Right lobe of liver (tissue), 6 donors: ENCODE data around the gene SLC35A1. TPM values are rescaled to one million over a fixed set of nuclear protein-coding genes. Genes with fewer than 3 reads are reported as not detected.

Experiments used
- ATAC-seq, 4 donors: fragments of 200-7000 bp; cut with Tn5 transposase; one replicate each; pipeline ENCODE4 v1.9.1; 2020; ENCODE audit warnings: mild to moderate bottlenecking in 4 of 4, moderate library complexity in 4 of 4
- DNase-seq, 3 donors: peaks; one replicate each; pipeline ENCODE4 v3.0.0-alpha.2; 2020
- H3K27ac ChIP-seq, 3 donors: fragments of 200-600 bp; one replicate each; pipeline ENCODE4 v1.8.0; 2022
- H3K27me3 ChIP-seq, 2 donors: fragments of 200-600 bp; one replicate each; pipeline ENCODE4 v1.8.0; 2022
- H3K36me3 ChIP-seq, 4 donors: fragments of 200-600 bp; sonication (generic) in 1 of 4; one replicate each; pipeline versions ENCODE4 v1.5.1 to v1.8.0; 2017 to 2022; ENCODE audit warnings: control low read depth in 1 of 4
- H3K4me1 ChIP-seq, 4 donors: fragments of 200-600 bp; sonication (generic) in 1 of 4; one replicate each; pipeline versions ENCODE4 v1.5.1 to v1.8.0; 2017 to 2022; ENCODE audit warnings: control low read depth in 1 of 4
- H3K4me3 ChIP-seq, 3 donors: fragments of 200-600 bp; one replicate each; pipeline ENCODE4 v1.8.0; 2022
- H3K9me3 ChIP-seq, 4 donors: fragments of 200-600 bp; sonication (generic) in 1 of 4; one replicate each; pipeline versions ENCODE4 v1.5.1 to v1.8.0; 2017 to 2022; ENCODE audit warnings: control low read depth in 1 of 4
- CTCF ChIP-seq, 4 donors: fragments of 200-600 bp in 3 of 4; fragments of 450-650 bp in 1 of 4; IDR thresholded peaks; one replicate each; pipeline versions ENCODE4 v1.5.1 to v1.8.0; 2016 to 2022; ENCODE audit warnings: antibody characterized with exemption in 4 of 4, mild to moderate bottlenecking in 2 of 4
- POLR2A ChIP-seq: fragments of 450-650 bp; IDR thresholded peaks from one replicate; pipeline ENCODE4 v1.6.1; 2017; ENCODE audit warnings: antibody characterized with exemption, mild to moderate bottlenecking
- WGBS: methylation state at CpG from one replicate; pipeline ENCODE4 v1.1.6; 2018; ENCODE audit warnings: low coverage, low lambda C conversion rate; ENCODE audit not compliant: insufficient coverage; ENCODE audit errors: missing lambda C conversion rate; 5-methylcytosine and 5-hydroxymethylcytosine counted together
- intact Hi-C, 2 donors: fragments of 100-400 bp; cut with DNase I; formaldehyde crosslinking; loops; one replicate each; pipeline versions ENCODE4 v1.11.2 to v1.14.1; 2022
- long read RNA-seq: library from polyadenylated mRNA; unstranded; transcript quantifications from one replicate; pipeline ENCODE4 v2.0.0, GENCODE V29; 2019
- total RNA-seq, 6 experiments: library from RNA; depleted of rRNA in 2 of 6; stranded (reverse); fragments of >200 nt in 2 of 6; fragmentation: NEBNext Ultra II Directional in 3 of 6; extraction: Animal tissue kit (Norgen Biotek cat#: 25700) in 3 of 6; gene quantifications; one replicate each; pipeline versions ENCODE4 v1.1.0 to v1.2.4, GENCODE V29; 2016 to 2023
- donor health status: DM: no; HTN: yes; CAD: no.
- donor health status: DM: no; HTN: no; CAD: no.
- donor health status: DM: no; HTN: no; CAD: no.
- donor health status: DM: no; HTN: yes; CAD: no.
- donor health status: DM: no; HTN: yes; CAD: no.

SLC35A1 gene
- 10 to 100 TPM in 4 of 6 experiments, 1 to 10 TPM in 2; 9.3 to 14.1 (median 11.2) TPM for total RNA-seq
- long read RNA-seq, transcript SLC35A1-201 (8 exons, 1,851 nt), result major isoform, 5 of 7 reads
- long read RNA-seq, partial matches to known transcripts, result 1 of 7 reads
- long read RNA-seq, other reads (novel, unspliced or antisense), result 1 of 7 reads

DNA sequence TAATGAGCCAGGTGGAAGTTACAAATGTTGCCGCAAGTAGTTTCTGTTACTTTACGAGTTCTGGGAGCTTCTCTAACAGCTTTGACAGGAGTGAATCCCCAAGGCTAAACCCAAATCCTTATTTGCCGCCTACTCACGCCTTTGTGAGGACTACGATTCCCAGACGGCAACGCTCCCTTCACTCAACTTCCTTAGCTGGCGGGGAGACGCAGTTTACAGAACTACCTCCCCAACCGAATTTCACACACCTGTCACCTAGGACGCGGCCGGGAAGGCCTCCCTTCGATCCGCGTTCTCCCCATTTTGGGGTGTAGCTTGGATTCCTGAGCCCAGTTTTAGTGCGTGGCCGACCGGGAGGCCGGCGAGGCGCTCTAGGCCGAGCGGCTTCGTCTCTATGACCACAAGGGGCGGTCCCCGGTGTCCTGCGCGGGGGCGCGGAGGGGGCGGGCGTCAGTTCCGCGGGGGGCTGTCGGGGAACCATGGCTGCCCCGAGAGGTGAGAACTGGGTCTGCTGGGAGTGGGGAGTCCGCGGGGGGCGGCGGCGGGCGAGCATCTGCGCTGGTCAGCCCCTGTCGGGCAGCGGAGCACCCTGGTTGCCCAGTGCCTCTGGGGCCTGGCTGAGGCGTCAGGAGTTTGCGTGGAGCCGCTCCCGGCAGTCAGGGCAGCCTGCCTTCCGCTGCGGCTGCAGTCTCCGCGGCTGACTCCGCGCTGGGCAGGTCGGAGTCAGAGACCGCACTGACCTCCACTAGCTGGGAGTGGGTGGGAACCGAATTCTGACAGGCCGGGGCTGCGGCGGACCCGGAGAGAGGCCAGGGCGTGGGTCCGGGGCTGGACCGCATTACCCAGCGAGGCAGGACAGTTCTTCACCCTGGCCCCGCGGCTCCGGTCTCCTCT is at the start of gene SLC35A1:
TSS of gene SLC35A1 (plus strand) at position 450 of the 894 bp plus-strand sequence. CDS start at position 480, 30 bp downstream.
- H3K36me3 ChIP-seq, result no peaks in the 10 kb centered on the region
- H3K9me3 ChIP-seq, result no peaks in the 10 kb centered on the region
- 1% methylated on average over 15 of the region's 70 CpGs for WGBS
- no peaks in the 10 kb centered on the region for H3K27me3 ChIP-seq
- peak within 1 kb of the TSS; percentile 91 to 95 (median 92) for H3K27ac ChIP-seq
- DNase-seq, result peak; percentile 89 to 92 (median 91)
- TF ChIP-seq POLR2A, result peak; percentile 84
- peak in 3 of 4 donors; percentile 22 to 46 (median 23) for TF ChIP-seq CTCF (IDR thresholded peaks at IDR 0.05)
- peak; percentile 95 to 97 (median 96) for ATAC-seq
- H3K4me1 ChIP-seq, result peaks cover 0 to 5% (median 0%) of the 10 kb centered on the region in 4 donors
- intact Hi-C loops, result no loop called here
- peak within 1 kb of the TSS; percentile 80 to 94 (median 93) for H3K4me3 ChIP-seq

DNA sequence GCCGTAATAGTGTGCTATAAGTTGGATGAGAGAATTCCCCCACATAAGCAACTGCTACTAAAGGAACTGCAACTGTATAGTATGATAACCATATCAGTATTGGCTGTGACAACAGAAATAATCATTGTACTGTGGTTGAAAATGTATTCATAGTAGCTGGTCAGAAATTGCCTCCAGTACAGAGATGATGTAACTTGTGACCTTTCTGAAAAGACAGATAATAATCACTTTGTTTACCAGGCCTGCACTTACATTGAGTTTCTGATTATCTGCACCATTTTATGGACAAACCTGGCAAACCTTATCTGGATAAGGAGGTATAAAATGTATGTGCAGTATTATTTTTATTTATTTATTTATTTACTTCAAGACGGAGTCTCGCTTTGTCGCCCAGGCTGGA is 46.0 kb upstream of the SLC35A1 start:
- Histone ChIP-seq H3K9me3 (no peaks in the 10 kb centered on the region), H3K4me3 (no peak overlapping the region), H3K36me3 (no peaks in the 10 kb centered on the region), H3K4me1 (no peaks in the 10 kb centered on the region), H3K27me3 (no peaks in the 10 kb centered on the region), H3K27ac (no peak overlapping the region)
- TF ChIP-seq CTCF (IDR thresholded peaks at IDR 0.05) (no peak), POLR2A (no peak)
- intact Hi-C loops, result no loop called here
- no peak for ATAC-seq
- WGBS, result 98% methylated on average over 4 of the region's 4 CpGs
- no peak for DNase-seq

DNA sequence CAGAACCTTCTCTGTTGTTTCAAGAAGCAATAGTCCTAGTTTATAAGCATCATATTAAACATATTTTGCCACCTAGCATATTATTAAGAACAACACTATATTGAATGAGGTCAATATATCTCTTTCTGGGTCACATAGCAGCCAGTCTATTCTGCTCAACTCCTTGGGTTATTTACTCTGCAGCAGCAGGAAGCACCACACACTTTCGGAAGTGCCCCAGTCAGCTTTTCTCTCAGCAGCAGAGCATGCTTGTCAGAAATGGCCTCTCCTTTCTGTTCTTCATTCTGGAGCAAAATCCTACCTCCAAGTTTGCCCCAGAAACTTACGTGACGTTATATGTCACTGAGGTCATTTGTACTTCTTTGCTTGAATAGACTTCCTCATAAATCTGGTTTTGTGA is 42.3 kb upstream of the SLC35A1 start:
- TF ChIP-seq CTCF (IDR thresholded peaks at IDR 0.05), result no peak
- Histone ChIP-seq H3K9me3 (no peaks in the 10 kb centered on the region), H3K27me3 (no peaks in the 10 kb centered on the region), H3K27ac (no peak overlapping the region), H3K4me3 (no peak overlapping the region), H3K4me1 (no peaks in the 10 kb centered on the region), H3K36me3 (no peaks in the 10 kb centered on the region)
- WGBS, result 58% methylated on average over 3 of the region's 3 CpGs
- intact Hi-C loops, result no loop called here
- no peak for ATAC-seq
- DNase-seq, result no peak

DNA sequence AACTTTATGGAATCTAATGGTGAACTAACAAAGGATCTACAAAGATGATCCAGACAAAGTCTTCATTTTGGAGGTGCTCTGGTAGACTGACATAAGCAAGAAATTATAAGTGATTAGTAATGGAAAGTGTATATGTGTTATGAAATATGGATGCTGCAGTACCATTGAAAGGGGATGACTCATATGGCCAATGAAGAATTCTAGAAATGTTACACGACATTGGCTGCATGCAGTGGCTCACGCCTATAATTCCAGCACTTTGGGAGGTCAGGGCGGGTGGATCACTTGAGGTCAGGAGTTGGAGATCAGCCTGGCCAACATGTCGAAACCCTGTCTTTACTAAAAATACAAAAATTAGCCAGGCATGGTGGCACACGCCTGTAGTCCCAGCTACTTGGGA is 41.5 kb upstream of the SLC35A1 start:
- Histone ChIP-seq H3K9me3 (no peaks in the 10 kb centered on the region), H3K27me3 (no peaks in the 10 kb centered on the region), H3K36me3 (no peaks in the 10 kb centered on the region), H3K4me1 (no peaks in the 10 kb centered on the region), H3K27ac (no peak overlapping the region), H3K4me3 (no peak overlapping the region)
- no peak for TF ChIP-seq CTCF (IDR thresholded peaks at IDR 0.05)
- TF ChIP-seq POLR2A, result no peak
- WGBS, result 52% methylated on average over 5 of the region's 5 CpGs
- intact Hi-C loops, result no loop called here
- DNase-seq, result no peak
- ATAC-seq, result no peak
